ENCODE data around the gene TMOD1. TPM values are rescaled to one million over a fixed set of nuclear protein-coding genes. Genes with fewer than 3 reads are reported as not detected.
A peak's percentile ranks its signal among the peaks of the same experiment; 100 is the strongest.
"Not testable (repeated sequence)": the region's sequence is repeated elsewhere in the genome, so short reads cannot be mapped to it uniquely, and the experiment has no call there.

TMOD1 gene
- total and polyA plus RNA-seq, 2 of the 8 experiments (the other 6 are each of a cell fraction or from before 2014, with no cell fraction given): 0.17 to 0.88 TPM

DNA sequence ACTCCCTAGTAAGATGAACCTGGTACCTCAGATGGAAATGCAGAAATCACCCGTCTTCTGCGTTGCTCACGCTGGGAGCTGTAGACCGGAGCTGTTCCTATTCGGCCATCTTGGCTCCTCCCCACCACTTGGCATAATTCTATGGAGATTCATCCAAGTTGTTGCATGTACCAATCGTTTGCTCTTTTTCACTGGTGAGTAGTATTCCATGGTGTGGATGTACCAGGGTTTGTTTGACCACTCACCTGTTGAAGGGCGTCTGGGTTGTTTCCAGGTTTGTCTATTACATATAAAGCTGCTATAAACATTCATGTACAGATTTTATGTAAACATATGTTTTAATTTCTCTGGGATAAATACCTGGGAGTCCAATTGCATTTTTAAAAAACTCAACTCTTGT, 85.4 kb downstream of the TMOD1 start:
- TF ChIP-seq KDM1A (IDR thresholded peaks at IDR 0.05; ENCODE audit: borderline replicate concordance, low read length): peak; percentile 61; the same call in 1 of the 2 replicates

More for the DNA sequence above, 85.4 kb downstream of the TMOD1 start:
- H3K27ac ChIP-seq (ENCODE audit: low read depth, low read length); H3K56ac ChIP-seq (replicated peaks; ENCODE audit: insufficient read length, low read depth, low read length); H2BK12ac ChIP-seq (ENCODE audit: low read depth, low read length); H3K23ac ChIP-seq (ENCODE audit: insufficient read length); FAIRE-seq; H2BK20ac ChIP-seq (ENCODE audit: low read length); H2BK5ac ChIP-seq (ENCODE audit: low read depth, low read length); H4K5ac ChIP-seq (ENCODE audit: insufficient read length, low read depth, low read length); H3K14ac ChIP-seq (ENCODE audit: insufficient read length); H3K27me3 ChIP-seq (replicated peaks in 1 of 4; ENCODE audit: control insufficient read depth in 3 of 4, extremely low read depth in 1 of 4, insufficient read depth in 3 of 4, low read length in 3 of 4); H3K79me1 ChIP-seq (ENCODE audit: low read depth, low read length); DNase-seq (ENCODE audit: low read depth in 1 of 2, low spot score in 2 of 2); H3K4me2 ChIP-seq (ENCODE audit: insufficient read depth in 1 of 2, low read depth in 2 of 2, low read length in 2 of 2); H3K4me3 ChIP-seq (ENCODE audit: extremely low read depth in 1 of 4, insufficient read depth in 2 of 4, low read depth in 3 of 4, low read length in 4 of 4); POLR2A ChIA-PET (ENCODE audit: partially characterized antibody); H3K36me3 ChIP-seq (ENCODE audit: control insufficient read depth in 2 of 4, insufficient read depth in 4 of 4, low read length in 3 of 4); H3K4me1 ChIP-seq (replicated peaks in 1 of 4; ENCODE audit: control insufficient read depth in 3 of 4, insufficient read depth in 4 of 4, low read length in 3 of 4); H3K79me2 ChIP-seq (ENCODE audit: control insufficient read depth in 1 of 2, insufficient read depth in 2 of 2, low read length in 2 of 2); H4K8ac ChIP-seq (ENCODE audit: extremely low read depth, insufficient read depth, low read length); H2BK15ac ChIP-seq (ENCODE audit: low read length); H3K4ac ChIP-seq (replicated peaks; ENCODE audit: insufficient read length, low read depth, low read length); H3K23me2 ChIP-seq (ENCODE audit: low read depth, low read length); H2AFZ ChIP-seq (ENCODE audit: low read length); H2BK120ac ChIP-seq (replicated peaks; ENCODE audit: low read depth, low read length); H2AK5ac ChIP-seq (ENCODE audit: low read depth, low read length); H3K9ac ChIP-seq (replicated peaks in 1 of 4; ENCODE audit: extremely low read depth in 1 of 4, low read depth in 3 of 4, low read length in 3 of 4); H3K9me3 ChIP-seq (ENCODE audit: insufficient read depth in 2 of 2, low read depth in 1 of 2, low read length in 1 of 2); H4K20me1 ChIP-seq (replicated peaks in 1 of 2; ENCODE audit: control insufficient read depth in 1 of 2, insufficient read depth in 2 of 2, low read length in 2 of 2); H4K91ac ChIP-seq (replicated peaks; ENCODE audit: insufficient read length, low read length); H3K18ac ChIP-seq (ENCODE audit: extremely low read depth, low read length): not testable (repeated sequence)
- CTCF ChIA-PET (ENCODE audit: partially characterized antibody): interaction anchor here (1.0 kb wide), 1 partner anchor 12 kb away, joined by 4 read pairs; no protein-coding TSS in a partner anchor
- 99% methylated on average over 7 of the region's 7 CpGs; no CpG with 5 or more reads in 1 of the 2 experiments for WGBS, 2 experiments (ENCODE audit: extremely low coverage in 1 of 2, insufficient coverage in 1 of 2, insufficient read length in 1 of 2, insufficient replicate concordance in 2 of 2, low coverage in 1 of 2, low lambda C conversion rate in 2 of 2, missing lambda C conversion rate in 1 of 2)

Measured in H1 (cell line).